Measurements from ENCODE around the gene AVPI1. TPM values are rescaled to one million over a fixed set of nuclear protein-coding genes. Genes with fewer than 3 reads are reported as not detected.
A peak's percentile ranks its signal among the peaks of the same experiment; 100 is the strongest.

The AVPI1 gene
- total and polyA plus RNA-seq, 2 of the 13 experiments (the other 11 are each of a cell fraction or from before 2014, with no cell fraction given), result 39.8 to 61.2 TPM

DNA sequence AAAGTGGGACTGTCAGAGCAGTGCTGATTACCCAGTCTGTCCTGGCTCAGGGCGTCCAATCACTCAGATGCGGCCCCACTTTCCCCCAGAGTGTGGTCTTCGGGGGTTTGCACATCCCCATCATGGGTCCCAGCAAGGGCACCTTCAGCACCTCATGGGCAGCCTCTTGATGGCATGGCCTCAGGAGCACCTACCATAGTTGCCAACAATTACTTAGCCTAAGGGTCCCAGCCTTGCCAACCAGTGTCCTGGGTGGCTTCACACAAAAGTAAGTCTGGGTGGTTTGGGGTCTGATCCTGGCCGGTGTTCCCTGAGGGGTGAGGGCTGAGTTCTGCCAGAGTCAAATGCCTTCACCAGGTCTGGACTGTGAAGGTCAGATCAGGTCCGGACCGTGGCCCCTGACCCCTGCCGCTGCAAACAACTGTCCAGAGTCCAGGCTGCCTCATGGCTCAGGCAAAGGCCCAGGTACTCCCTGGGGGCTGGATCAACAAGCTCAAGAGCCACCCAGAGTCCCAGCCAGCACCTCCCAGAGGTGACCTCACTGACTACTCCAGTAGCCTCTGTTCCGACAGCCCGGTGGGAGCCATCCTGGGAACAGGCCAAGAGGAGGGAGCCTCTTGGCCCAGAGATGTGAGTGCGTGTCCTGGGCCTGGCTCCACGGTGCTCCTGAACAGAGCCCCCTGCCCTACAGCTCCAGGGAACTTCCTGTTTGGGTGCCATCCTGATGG lies 20.3 kb upstream of the AVPI1 start (continued):
- TF ChIP-seq U2AF1 (optimal IDR thresholded peaks at IDR 0.05; ENCODE audit: low read depth, low read length) (no peak), ZNF589 (CRISPR knock-in tag; conservative IDR thresholded peaks at IDR 0.05) (no peak), ZNF431 (CRISPR knock-in tag; IDR thresholded peaks at IDR 0.05; ENCODE audit: borderline replicate concordance, low read depth) (peak; percentile 75; the same call in 1 of the 2 replicates), ISX (CRISPR knock-in tag; conservative IDR thresholded peaks at IDR 0.05) (no peak), SRY (CRISPR knock-in tag; IDR thresholded peaks at IDR 0.05) (0 out of 2 replicates have a peak, but pooled peaks have one; percentile 30), ZMYM3 (CRISPR knock-in tag; IDR thresholded peaks at IDR 0.05) (peak; percentile 65; the same call in 1 of the 2 replicates), ASH2L (IDR thresholded peaks at IDR 0.05; ENCODE audit: insufficient read length, low read depth, low read length) (peak; percentile 49), NCOA2 (CRISPR knock-in tag; IDR thresholded peaks at IDR 0.05) (peak; percentile 53; the same call in 1 of the 2 replicates), DNMT1 (CRISPR knock-in tag; IDR thresholded peaks at IDR 0.05) (no peak), SRSF1 (optimal IDR thresholded peaks at IDR 0.05; ENCODE audit: low read depth, low read length) (peak; percentile 52), SATB2 (CRISPR knock-in tag; IDR thresholded peaks at IDR 0.05) (no peak), ZNF550 (CRISPR knock-in tag; IDR thresholded peaks at IDR 0.05; ENCODE audit: borderline replicate concordance) (no peak), ZNF263 (CRISPR knock-in tag; IDR thresholded peaks at IDR 0.05) (peak; percentile 76), ZNF260 (CRISPR knock-in tag; IDR thresholded peaks at IDR 0.05; ENCODE audit: borderline replicate concordance, low read depth) (no peak), PCBP2 (optimal IDR thresholded peaks at IDR 0.05; ENCODE audit: low read depth, low read length, poor library complexity, severe bottlenecking) (no peak), REXO4 (CRISPR knock-in tag; IDR thresholded peaks at IDR 0.05; ENCODE audit: borderline replicate concordance) (no peak), ATF7 (IDR thresholded peaks at IDR 0.05) (no peak), ATF7 (CRISPR knock-in tag; IDR thresholded peaks at IDR 0.05) (no peak; the same call in 1 of the 2 replicates), ZFP82 (CRISPR knock-in tag; IDR thresholded peaks at IDR 0.05; ENCODE audit: borderline replicate concordance) (no peak)
- TF ChIP-seq, protein P1, sequence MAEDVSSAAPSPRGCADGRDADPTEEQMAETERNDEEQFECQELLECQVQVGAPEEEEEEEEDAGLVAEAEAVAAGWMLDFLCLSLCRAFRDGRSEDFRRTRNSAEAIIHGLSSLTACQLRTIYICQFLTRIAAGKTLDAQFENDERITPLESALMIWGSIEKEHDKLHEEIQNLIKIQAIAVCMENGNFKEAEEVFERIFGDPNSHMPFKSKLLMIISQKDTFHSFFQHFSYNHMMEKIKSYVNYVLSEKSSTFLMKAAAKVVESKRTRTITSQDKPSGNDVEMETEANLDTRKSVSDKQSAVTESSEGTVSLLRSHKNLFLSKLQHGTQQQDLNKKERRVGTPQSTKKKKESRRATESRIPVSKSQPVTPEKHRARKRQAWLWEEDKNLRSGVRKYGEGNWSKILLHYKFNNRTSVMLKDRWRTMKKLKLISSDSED (CRISPR knock-in tag; IDR thresholded peaks at IDR 0.05), result no peak
- TF ChIP-seq, protein P2, sequence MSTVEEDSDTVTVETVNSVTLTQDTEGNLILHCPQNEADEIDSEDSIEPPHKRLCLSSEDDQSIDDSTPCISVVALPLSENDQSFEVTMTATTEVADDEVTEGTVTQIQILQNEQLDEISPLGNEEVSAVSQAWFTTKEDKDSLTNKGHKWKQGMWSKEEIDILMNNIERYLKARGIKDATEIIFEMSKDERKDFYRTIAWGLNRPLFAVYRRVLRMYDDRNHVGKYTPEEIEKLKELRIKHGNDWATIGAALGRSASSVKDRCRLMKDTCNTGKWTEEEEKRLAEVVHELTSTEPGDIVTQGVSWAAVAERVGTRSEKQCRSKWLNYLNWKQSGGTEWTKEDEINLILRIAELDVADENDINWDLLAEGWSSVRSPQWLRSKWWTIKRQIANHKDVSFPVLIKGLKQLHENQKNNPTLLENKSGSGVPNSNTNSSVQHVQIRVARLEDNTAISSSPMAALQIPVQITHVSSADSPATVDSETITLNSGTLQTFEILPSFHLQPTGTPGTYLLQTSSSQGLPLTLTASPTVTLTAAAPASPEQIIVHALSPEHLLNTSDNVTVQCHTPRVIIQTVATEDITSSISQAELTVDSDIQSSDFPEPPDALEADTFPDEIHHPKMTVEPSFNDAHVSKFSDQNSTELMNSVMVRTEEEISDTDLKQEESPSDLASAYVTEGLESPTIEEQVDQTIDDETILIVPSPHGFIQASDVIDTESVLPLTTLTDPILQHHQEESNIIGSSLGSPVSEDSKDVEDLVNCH (CRISPR knock-in tag; IDR thresholded peaks at IDR 0.05), result no peak
- TF ChIP-seq, protein P3, sequence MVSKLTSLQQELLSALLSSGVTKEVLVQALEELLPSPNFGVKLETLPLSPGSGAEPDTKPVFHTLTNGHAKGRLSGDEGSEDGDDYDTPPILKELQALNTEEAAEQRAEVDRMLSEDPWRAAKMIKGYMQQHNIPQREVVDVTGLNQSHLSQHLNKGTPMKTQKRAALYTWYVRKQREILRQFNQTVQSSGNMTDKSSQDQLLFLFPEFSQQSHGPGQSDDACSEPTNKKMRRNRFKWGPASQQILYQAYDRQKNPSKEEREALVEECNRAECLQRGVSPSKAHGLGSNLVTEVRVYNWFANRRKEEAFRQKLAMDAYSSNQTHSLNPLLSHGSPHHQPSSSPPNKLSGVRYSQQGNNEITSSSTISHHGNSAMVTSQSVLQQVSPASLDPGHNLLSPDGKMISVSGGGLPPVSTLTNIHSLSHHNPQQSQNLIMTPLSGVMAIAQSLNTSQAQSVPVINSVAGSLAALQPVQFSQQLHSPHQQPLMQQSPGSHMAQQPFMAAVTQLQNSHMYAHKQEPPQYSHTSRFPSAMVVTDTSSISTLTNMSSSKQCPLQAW (CRISPR knock-in tag; IDR thresholded peaks at IDR 0.05), result no peak
- TF ChIP-seq, protein P4, sequence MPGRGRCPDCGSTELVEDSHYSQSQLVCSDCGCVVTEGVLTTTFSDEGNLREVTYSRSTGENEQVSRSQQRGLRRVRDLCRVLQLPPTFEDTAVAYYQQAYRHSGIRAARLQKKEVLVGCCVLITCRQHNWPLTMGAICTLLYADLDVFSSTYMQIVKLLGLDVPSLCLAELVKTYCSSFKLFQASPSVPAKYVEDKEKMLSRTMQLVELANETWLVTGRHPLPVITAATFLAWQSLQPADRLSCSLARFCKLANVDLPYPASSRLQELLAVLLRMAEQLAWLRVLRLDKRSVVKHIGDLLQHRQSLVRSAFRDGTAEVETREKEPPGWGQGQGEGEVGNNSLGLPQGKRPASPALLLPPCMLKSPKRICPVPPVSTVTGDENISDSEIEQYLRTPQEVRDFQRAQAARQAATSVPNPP (CRISPR knock-in tag; IDR thresholded peaks at IDR 0.05), result no peak

Measured in HepG2 (cell line).